ENCODE results near the gene XPO4. TPM values are rescaled to one million over a fixed set of nuclear protein-coding genes. Genes with fewer than 3 reads are reported as not detected.

Gene XPO4
- total and polyA plus RNA-seq, 2 donors (not counting 1 experiment from before 2014, with no cell fraction given) = 10.5 to 17.2 TPM

DNA sequence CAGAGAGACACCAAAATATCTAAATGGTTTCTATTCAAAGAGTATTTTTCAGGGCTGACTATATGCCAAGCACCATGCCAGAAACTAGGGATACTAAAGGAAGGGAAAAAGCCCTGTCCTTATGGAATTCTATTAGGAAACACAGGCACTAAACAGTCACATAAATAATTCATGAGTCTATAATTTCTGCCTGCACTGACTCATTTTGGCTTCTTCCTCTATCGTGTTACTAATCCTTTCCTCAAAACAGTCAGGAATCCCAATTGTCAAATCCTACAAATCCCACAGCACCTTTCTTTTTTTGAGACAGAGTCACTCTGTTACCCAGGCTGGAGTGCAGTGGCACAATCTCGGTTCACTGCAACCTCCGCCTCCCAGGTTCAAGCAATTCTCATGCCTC is 29.2 kb downstream of the XPO4 start:
- Histone ChIP-seq H3K36me3 (ENCODE audit: control insufficient read depth, insufficient read depth, low read length) (no peaks in the 10 kb centered on the region), H2AFZ (ENCODE audit: low read length) (no peak overlapping the region), H3K79me2 (ENCODE audit: control insufficient read depth, insufficient read depth, low read length) (peaks cover 43% of the 10 kb centered on the region), H3K9me3 (ENCODE audit: control insufficient read depth, insufficient read depth, low read depth, low read length) (no peaks in the 10 kb centered on the region), H4K20me1 (ENCODE audit: control insufficient read depth, extremely low read depth, insufficient read depth, low read length) (no peaks in the 10 kb centered on the region), H3K9ac (ENCODE audit: insufficient read depth, low read length) (no peak overlapping the region), H3K4me2 (ENCODE audit: extremely low read depth, insufficient read depth, low read length) (no peak overlapping the region), H3K4me1 (ENCODE audit: control insufficient read depth, extremely low read depth, insufficient read depth, low read length) (peaks cover 3% of the 10 kb centered on the region), H3K27me3 (ENCODE audit: control insufficient read depth, insufficient read depth, low read length) (no peaks in the 10 kb centered on the region), H3K27ac (ENCODE audit: insufficient read depth, low read length) (no peak overlapping the region), H3K4me3 (replicated peaks in 1 of 4; ENCODE audit: control extremely low read depth in 1 of 4, insufficient read depth in 1 of 4, low read depth in 3 of 4, low read length in 4 of 4) (no peak overlapping the region)
- DNase-seq (ENCODE audit: low read depth in 2 of 2) = peak; percentile 50 to 70
- TF ChIP-seq, protein P1, sequence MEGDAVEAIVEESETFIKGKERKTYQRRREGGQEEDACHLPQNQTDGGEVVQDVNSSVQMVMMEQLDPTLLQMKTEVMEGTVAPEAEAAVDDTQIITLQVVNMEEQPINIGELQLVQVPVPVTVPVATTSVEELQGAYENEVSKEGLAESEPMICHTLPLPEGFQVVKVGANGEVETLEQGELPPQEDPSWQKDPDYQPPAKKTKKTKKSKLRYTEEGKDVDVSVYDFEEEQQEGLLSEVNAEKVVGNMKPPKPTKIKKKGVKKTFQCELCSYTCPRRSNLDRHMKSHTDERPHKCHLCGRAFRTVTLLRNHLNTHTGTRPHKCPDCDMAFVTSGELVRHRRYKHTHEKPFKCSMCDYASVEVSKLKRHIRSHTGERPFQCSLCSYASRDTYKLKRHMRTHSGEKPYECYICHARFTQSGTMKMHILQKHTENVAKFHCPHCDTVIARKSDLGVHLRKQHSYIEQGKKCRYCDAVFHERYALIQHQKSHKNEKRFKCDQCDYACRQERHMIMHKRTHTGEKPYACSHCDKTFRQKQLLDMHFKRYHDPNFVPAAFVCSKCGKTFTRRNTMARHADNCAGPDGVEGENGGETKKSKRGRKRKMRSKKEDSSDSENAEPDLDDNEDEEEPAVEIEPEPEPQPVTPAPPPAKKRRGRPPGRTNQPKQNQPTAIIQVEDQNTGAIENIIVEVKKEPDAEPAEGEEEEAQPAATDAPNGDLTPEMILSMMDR (conservative IDR thresholded peaks at IDR 0.05 in 1 of 2, IDR thresholded peaks at IDR 0.05 in 1 of 2; ENCODE audit: low read depth in 1 of 2, low read length in 2 of 2) = no peak
- TF ChIP-seq EZH2 (IDR thresholded peaks at IDR 0.05; ENCODE audit: low read length, missing control alignments) = no peak

DNA sequence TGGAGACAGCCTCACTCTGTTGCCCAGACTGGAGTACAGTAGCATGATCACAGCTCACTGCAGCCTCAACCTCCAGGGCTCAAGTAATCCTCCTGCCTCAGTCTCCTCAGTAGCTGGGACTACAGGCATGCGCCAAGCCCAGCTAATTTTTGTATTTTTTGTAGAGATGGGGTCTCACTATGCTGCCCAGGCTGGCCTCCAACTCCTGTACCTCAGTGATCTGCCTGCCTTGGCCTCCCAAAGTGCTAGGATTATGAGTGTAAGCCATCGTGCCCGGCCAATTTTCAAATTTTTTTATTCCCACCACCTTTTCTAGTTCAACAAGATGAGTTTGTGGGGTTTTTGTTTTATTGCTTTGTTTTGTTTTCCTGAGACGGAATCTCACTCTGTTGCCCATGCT is 31.7 kb downstream of the XPO4 start:
- H3K79me2 ChIP-seq (ENCODE audit: control insufficient read depth, insufficient read depth, low read length) = peaks cover 25% of the 10 kb centered on the region
- TF ChIP-seq, protein P1 (conservative IDR thresholded peaks at IDR 0.05 in 1 of 2, IDR thresholded peaks at IDR 0.05 in 1 of 2; ENCODE audit: low read depth in 1 of 2, low read length in 2 of 2) = no peak
- TF ChIP-seq EZH2 (IDR thresholded peaks at IDR 0.05; ENCODE audit: low read length, missing control alignments) = no peak
- no peak overlapping the region for H3K9ac ChIP-seq (ENCODE audit: insufficient read depth, low read length)
- H3K36me3 ChIP-seq (ENCODE audit: control insufficient read depth, insufficient read depth, low read length) = no peaks in the 10 kb centered on the region
- peaks cover 3% of the 10 kb centered on the region for H3K4me1 ChIP-seq (ENCODE audit: control insufficient read depth, extremely low read depth, insufficient read depth, low read length)
- H3K4me3 ChIP-seq (replicated peaks in 1 of 4; ENCODE audit: control extremely low read depth in 1 of 4, insufficient read depth in 1 of 4, low read depth in 3 of 4, low read length in 4 of 4) = no peak overlapping the region
- no peak for DNase-seq (ENCODE audit: low read depth in 2 of 2)
- no peaks in the 10 kb centered on the region for H4K20me1 ChIP-seq (ENCODE audit: control insufficient read depth, extremely low read depth, insufficient read depth, low read length)
- no peak overlapping the region for H2AFZ ChIP-seq (ENCODE audit: low read length)
- H3K4me2 ChIP-seq (ENCODE audit: extremely low read depth, insufficient read depth, low read length) = no peak overlapping the region
- no peaks in the 10 kb centered on the region for H3K9me3 ChIP-seq (ENCODE audit: control insufficient read depth, insufficient read depth, low read depth, low read length)
- no peaks in the 10 kb centered on the region for H3K27me3 ChIP-seq (ENCODE audit: control insufficient read depth, insufficient read depth, low read length)
- no peak overlapping the region for H3K27ac ChIP-seq (ENCODE audit: insufficient read depth, low read length)

GRCh38 chr13:20869540-20869939 is 33.0 kb downstream of the XPO4 start:
- DNase-seq (ENCODE audit: low read depth in 2 of 2) = peak in 1 of 2 donors; percentile 54
- Histone ChIP-seq H3K4me2 (ENCODE audit: extremely low read depth, insufficient read depth, low read length) (no peak overlapping the region), H3K36me3 (ENCODE audit: control insufficient read depth, insufficient read depth, low read length) (no peaks in the 10 kb centered on the region), H2AFZ (ENCODE audit: low read length) (no peak overlapping the region), H3K79me2 (ENCODE audit: control insufficient read depth, insufficient read depth, low read length) (peaks cover 24% of the 10 kb centered on the region), H4K20me1 (ENCODE audit: control insufficient read depth, extremely low read depth, insufficient read depth, low read length) (no peaks in the 10 kb centered on the region), H3K27ac (ENCODE audit: insufficient read depth, low read length) (no peak overlapping the region), H3K4me3 (replicated peaks in 1 of 4; ENCODE audit: control extremely low read depth in 1 of 4, insufficient read depth in 1 of 4, low read depth in 3 of 4, low read length in 4 of 4) (no peak overlapping the region), H3K9me3 (ENCODE audit: control insufficient read depth, insufficient read depth, low read depth, low read length) (no peaks in the 10 kb centered on the region), H3K9ac (ENCODE audit: insufficient read depth, low read length) (no peak overlapping the region), H3K4me1 (ENCODE audit: control insufficient read depth, extremely low read depth, insufficient read depth, low read length) (peaks cover 3% of the 10 kb centered on the region), H3K27me3 (ENCODE audit: control insufficient read depth, insufficient read depth, low read length) (no peaks in the 10 kb centered on the region)
- TF ChIP-seq, protein P1 (conservative IDR thresholded peaks at IDR 0.05 in 1 of 2, IDR thresholded peaks at IDR 0.05 in 1 of 2; ENCODE audit: low read depth in 1 of 2, low read length in 2 of 2) = peak in 1 of 2 donors; percentile 19
- no peak for TF ChIP-seq EZH2 (IDR thresholded peaks at IDR 0.05; ENCODE audit: low read length, missing control alignments)
